GM19035 (cell line): ENCODE results near the gene PRR5.

Experiments
- ATAC-seq: cut with Tn5 transposase; IDR thresholded peaks from one replicate; pipeline ENCODE4 v1.9.1; 2021; ENCODE audit not compliant: unreplicated experiment

The PRR5 gene

DNA sequence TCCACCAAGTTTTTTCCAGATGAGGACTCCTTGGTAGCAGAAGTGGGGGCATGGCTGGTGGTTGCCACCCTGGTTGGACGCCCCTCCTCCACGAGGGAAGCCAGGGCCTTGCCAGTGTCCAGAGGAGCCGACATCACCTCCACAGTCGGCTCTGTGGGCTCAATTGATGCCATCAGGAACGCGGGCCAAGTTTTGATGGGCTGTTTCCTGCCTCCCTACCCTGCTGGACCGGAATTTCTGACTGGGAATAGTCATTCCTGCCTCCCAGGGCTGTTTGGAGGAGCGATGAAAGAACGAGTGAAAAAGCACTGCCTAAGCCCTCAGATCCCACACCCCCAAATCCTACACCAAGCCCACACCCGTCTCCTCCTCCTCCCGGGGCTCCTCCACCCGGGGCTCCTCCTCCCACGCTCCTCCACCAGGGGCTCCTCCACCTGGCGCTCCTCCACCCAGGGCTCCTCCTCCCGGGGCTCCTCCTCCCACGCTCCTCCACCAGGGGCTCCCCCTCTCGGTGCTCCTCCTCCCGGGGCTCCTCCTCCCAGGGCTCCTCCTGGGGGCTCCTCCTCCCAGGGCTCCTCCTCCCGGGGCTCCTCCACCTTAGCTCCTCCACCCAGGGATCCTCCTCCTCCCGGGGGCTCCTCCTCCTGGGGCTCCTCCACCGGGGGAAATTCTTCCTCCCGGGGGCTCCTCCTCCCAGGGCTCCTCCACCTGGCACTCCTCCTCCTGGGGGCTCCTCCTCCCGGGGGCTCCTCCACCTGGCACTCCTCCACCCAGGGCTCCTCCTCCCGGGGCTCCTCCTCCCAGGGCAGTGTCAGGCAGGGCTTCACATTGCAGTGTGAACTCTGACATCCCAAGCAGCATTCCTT, 10.0 kb upstream of the PRR5 start:
- ATAC-seq, result no peak

DNA sequence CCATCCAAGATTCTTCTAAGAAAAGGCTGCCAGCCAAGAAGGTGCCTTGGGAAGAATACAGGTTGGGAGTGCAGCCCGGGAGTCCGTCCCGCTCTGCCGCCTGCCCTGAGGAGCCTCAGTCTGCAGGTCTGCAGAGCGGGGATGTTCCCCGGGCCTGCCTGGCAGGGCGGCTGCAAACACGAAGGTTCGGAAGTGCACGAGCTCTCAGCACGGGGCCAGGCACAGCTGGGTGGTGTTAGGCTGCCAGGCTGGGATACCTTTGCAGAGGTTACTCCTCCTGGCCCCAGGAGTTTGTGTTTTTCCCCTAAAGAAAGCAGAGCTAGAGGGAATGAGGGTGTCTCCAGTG, 9.4 kb upstream of the PRR5 start:
- ATAC-seq, result no peak

DNA sequence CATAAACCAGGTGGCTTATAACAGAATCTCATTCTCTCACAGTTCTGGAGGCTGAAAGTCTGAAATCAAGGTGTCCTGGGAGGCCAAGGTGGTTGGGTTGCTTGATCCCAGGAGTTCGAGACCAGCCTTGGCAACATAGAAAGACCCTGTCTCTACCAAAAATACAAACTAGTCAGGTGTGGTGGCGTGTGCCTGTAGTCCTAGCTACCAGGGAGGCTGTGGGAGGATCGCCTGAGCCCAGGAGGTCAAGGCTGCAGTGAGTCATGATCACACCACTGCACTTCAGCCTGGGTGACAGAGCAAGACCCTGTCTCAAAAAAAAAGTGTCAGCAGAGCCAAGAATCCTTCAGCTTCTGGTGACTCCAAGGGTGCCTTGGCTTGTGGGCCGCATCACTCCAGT, 8.9 kb upstream of the PRR5 start:
- no peak for ATAC-seq

DNA sequence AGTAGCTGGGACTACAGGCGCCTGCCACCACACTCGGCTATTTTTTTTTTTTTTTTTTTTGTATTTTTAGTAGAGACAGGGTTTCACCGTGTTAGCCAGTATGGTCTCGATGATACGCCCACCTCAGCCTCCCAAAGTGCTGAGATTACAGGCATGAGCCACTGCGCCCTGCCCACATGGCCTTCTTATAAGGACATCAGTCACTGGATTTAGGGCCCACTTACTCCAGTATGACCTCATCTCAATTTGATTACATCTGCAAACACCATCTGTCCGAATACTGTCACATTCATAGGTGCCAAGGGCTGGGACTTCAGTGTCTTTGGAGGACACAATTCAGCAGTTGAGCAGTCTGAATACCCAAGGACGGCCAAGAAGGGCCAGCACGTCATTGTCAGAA, 8.2 kb upstream of the PRR5 start:
- no peak for ATAC-seq

DNA sequence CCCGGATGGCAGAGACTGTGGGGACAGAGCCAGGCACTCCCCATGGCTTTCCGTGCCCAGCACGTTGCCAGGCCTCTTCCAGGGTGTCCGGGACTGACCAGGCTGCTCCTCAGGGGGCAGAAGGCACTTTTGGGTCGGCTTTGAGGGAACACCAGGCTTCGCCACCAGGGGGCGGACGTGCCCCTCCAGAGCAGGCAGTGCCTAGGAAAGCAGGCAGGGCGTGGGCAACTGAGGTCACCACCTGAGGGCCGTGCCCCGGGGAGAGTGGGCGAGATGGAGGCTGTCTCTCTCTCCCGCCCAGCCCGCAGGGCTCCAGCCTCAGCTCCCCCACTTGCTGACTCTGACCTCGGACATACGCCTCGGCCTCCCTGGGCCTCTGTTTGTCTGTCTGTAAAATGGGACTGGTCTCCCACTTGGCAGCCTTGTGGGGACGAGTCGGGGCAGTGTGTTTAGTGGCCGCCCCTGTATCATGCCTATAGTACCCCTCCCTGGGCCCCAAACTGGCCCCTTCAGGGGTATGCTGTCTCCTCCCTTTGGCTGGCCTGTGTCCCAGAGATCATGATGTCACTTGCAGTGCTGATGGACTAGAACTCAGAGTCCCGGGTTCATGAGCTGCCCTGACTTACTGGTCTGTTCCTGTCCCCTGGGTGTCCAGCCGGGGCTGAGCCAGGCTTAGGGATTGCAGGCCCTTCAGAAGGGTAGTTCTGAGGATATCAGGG, 4.4 kb upstream of the PRR5 start:
- no peak for ATAC-seq

DNA sequence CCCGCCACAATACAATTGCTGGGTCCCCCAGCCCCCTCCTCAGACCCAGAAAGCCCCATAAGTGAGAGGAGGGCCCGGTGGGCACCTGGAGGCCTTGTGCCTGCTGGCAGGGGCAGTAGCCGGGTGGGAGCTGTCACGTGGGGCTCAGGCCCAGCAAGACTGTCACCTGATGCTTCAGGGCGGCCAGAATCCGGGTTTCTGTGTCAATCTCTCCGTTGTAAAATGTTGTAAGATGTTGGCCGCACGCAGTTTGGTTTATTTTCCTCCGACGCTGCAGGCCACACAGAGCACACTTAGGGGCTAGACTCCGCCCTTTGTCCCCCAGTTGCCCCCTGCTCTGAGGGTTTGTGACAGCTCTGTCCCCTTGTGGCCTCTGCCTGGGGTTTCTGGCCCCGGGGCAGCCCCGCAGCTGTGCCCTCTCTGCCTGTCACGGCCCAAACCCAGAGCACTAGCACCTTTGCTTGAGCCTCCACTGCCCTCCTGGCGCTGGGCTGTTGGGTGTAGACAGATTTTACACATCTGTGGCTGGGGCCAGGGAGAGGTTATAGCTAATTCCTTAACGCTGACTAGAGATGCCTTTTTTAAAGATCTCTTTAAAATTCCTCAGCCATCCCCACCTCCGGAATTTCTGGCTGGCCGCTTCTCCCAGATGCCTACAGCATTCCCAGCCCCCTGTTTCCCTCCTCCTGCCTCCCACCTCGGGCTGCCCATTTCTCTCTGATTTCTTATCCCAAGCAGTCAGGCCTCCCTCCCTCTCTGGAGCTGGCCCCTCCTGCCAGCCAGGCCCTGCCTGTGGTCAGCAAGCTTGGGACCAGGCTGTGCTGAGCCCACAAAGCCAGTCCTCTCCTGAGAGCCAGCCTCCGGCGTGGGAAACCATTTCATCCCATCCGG, 3.2 kb upstream of the PRR5 start:
- no peak for ATAC-seq

DNA sequence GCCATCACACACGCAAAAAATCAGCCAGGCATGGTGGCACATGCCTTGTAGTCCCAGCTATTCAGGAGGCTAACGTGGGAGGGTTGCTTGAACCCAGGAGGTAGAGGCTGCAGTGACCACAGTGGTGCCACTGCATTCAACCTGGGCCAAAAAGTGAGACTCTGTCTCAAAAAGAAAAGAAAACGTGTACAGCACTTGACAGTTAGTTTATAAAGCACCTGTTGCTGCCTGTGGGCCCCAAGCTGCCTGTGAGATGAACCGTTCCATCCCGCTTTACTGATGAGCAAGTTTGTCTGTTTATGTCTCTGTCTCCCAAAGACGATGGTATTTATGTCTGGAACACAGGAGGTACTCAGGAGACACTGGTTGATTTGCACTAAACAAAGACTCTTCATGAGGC, 1.5 kb upstream of the PRR5 start:
- no peak for ATAC-seq

DNA sequence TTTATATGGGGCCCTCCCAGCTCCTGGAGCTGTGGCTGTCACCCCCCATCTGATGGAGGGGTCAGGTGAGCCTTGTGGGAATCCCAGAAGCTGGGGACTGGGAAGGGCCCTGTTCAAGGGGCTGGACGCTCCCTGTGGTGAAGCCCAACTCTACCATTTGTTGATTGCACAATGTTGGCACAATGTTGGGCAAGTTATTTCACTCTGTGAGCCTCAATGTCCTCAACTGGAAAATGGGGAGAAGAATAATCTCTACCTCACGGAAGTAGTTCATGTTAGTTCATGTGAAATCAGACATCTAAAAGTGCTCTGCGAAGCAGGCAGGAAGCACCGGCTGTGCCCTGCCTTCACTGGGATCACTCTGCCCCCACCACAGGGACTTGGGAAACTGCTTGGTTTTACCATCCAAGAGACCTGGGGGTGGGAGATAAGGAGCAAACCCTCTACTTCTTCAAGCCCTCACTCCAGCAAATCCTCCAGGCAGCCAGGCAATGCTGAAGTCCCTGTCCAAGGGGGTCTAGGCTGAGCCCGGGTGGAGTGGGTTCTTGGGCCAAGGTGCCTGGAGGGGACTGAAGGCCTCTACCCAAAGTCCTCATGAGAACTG, 715 bp upstream of the PRR5 start:
- ATAC-seq, result no peak

DNA sequence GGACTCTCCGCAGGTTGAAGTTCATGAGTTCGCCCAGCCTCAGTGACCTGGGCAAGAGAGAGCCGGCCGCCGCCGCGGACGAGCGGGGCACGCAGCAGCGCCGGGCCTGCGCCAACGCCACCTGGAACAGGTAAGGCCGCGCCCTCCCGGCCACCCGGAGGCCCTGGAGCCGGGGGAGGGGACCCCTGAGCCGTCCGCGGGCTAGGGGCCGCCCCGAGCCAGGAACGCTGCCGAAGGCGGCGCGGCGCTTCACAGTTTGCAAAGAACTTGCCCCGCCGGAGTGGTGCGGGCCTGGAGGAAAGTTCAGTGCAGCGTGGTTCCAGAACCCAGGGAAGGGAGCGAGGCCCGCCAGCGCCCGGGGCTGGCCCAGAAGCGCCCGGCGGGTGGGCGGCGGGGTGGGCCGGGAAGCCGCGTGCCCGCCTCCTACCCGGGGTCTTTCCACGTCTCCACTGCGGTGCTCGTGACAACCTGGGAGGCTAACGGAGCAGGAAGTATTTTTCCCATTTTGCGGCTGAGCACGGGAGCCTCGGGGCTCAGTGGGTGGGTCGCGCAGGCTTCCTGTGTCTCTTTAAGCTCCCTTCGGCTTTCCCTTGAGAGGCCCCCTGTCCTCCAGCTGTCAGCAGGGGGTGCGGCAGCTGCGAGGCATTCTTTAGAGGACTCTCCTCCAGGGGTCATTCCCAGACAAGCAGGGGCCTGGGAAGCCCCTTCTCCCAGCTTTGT, 635 bp downstream of the PRR5 start:
- ATAC-seq, result peak; percentile 45

DNA sequence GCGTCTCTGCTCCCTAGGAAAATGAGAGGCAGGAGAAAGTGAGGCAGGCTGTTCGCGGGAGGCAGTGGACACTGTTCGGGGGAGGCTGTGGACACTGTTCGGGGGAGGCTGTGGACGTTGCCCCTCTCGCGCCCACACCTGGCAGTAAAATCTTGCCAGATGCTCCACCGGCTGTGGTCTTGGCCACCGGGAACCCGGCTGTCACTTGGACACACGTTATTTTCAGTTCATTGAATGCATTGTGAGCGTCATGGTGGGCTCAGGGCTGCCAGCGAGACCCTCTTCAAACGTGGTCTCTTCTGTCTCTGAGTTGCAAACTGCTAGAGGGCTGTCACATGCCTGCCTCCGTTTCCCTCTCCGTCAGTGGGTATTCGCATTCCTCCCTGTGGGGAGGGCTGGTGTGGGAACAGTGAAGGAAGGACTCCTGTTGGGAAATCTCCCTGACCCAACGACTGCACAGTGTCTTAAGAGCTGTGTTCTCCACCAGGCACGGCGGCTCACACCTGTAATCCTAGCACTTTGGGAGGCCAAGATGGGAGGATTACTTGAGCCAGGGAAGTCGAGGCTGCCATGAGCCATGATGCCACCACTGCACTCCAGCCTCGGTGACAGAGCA, 1.4 kb downstream of the PRR5 start:
- ATAC-seq, result no peak

DNA sequence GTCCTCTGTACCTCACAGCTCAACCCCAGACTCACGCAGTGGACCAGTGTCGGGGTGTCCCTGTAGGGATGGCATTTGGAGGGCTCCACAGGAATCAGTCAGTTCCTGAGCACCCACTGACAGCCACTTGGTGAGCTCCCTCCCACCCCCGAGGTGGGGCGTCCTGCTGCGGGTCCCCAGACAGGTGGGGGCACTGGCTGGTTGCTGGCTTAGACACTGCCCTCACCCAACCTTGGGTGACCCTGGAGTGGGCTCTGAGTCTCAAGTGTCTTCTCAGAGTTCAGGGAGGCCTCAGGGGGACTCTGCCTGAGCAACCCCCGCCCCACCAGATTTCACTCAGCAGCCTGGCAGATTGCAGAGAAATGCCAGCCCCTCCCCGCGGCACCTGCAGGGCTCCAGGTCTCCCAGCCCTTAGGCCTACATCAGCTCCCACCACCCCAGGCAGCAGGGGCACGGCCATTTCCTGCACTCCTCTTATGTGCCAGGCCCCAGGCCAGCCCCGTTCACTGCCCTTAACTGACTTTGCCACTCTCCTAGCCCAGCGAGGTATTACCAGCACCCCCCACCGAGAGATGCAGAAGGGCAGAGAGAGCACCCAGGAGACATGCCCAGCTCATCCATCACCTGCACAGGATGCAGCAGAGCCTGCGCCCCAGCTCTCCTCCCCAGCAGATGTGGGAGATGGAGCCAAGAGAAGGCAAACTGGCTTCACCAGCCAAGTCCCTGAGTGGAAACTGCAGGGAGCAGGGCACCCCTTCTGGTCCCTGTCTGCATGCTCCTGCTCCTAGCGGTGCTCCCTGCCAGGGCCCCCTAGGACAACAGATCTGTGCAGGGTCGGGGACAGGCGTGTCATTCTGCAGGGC, 2.4 kb downstream of the PRR5 start:
- ATAC-seq, result no peak

DNA sequence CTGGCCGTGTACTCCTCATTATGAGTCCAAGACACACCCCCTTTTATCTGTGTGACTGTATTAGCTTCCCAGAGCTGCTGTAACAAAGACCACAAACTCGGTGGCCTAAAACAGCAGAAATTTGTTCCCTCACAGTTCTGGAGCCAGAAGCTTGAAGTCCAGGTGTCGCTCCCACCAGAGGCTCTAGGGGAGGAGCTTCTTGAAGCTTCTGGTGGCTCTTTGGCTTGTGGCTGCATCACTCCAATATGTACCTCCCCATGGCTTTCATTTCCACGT, 3.0 kb downstream of the PRR5 start:
- no peak for ATAC-seq

DNA sequence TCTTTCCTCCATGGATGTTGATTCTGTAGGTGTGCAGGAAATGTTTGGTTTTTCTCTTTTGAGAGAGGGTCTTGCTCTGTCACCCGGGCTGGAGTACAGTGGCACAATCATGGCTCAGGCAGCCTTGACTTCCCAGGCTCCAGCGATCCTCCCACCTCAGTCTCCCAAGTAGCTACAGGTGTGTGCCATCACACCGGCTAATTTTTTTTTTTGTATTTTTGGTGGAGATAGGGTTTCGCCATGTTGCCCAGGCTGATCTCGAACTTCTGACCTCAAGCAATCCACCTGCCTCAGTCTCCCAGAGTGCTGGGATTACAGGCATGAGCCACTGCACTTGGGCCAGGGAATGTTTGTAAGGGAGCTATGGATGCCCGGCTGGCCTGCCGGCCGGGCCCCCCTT, 4.5 kb downstream of the PRR5 start:
- ATAC-seq, result no peak

DNA sequence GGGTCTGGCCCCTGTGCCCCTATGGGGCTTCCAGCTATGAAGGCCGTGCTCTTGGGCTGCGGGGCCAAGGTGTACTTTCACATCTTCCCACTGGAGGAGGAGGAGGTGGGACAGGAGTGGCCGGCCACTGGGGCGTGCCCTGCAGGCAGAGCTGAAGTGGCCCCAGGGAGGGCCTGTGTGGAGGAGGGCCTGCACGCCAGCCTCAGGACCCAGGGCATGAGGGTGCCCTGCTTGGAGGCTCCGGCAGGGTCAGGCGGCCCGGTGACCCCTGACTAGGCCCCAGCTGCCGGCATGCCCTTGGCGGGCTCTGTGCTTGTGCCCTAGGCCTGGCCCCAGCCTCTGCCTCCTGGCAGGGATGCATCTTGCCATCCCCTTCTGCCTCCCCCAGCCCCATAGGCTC, 5.2 kb downstream of the PRR5 start:
- ATAC-seq, result no peak

DNA sequence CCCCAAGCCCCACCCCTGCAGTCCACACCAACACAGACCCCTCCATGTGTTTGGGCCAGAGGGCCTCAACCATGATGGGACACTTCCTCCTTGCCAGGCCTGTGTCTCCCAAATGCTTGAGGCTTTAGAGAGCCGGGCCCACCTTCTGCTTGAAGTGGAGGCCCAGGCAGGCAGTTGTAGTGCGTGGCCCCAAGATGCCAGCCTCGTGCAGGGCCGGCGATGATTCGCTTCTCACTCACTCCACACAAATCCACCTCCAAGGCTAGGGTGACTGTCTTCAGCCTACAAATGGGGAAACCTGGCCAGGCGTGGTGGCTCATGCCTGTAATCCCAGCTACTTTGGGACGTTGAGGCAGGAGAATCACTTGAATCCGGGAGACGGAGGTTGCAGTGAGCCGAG, 5.7 kb downstream of the PRR5 start:
- no peak for ATAC-seq

DNA sequence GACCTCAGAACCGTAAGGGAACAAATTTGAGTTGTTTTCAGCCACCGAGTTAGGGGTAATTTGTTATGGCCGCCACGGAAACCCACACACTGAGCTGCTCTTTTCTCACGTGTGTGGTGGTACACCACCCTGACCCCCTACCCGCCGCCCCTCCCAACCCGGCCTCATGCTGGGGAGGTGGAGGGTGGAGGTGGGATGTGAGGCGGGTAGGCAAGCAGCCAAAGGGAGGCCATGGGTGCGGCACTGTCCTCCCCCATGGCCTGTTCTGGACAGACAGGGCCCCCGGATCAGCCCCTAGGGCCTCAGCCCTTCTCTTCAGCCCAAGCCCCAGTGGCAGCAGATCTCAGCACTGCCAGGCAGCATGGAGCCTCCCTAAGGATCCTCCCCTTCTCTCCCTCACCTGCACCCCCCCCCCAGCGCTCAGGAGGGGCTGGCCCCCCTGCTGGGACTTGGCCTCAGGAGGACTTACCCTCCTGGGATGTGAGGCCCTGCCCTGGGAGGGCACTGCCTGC, 7.9 kb downstream of the PRR5 start:
- ATAC-seq, result no peak

DNA sequence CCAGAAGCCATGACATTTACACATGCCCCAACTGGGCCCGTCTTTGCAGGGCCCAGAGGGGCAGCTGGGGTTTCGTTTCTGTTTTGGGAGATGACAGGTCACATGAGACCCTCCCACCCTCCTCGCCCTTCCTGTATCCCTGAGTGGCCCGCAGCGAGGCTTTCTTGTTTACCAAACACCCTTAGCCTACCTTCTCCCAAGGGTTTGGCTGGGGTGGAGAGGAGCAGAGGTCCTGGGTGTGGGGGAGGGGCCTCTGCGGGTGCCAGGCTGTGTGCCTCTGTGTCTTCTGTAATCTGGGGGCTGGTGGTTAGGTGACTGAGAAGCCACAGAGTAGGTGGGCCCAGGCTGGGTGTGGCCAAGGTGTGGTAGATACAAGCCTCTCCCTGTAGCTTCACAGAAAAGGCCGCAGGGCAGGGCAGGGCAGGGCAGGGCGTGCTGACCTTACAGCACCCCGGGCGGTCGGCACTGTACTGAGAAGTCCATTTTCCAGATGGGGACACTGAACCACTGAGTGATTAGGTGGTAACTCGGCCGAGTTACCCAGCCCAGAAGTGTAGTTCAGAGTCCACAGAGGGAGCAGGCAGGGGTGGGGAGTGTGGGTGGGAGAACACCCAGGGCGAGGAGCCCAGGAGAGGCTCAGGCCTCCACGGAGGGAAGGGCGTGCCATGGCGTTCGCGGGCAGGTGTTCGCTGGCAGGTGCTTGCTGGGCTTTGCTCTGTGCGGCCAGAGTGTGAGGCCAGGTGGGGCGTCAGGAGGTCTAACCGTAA, 8.7 kb downstream of the PRR5 start:
- no peak for ATAC-seq

DNA sequence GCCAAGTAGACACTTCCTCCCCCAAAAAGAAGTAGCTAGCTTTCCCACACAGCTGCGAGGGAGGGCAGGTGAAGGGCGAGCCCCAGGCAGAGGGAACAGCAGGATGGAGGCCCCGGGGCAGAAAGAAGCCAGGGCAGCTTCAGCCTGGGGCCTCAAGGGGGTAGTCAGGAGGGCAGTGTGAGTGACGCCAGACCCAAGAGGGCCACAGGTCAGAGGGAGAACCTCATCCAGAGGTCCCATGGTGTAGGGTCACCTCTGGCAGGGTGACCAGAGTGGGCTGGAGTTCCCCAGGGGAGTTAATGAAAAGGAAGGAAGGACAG, 9.2 kb downstream of the PRR5 start:
- ATAC-seq, result no peak
